Choroid plexus epithelial cell (primary cell): Measurements from ENCODE around the gene NPB.

Source experiments
- DNase-seq: peaks from one replicate; pipeline ENCODE4 v3.0.0-alpha.2; 2010; ENCODE audit warnings: low read depth
- H3K4me3 ChIP-seq: 2 replicates; pipeline ENCODE4 v1.5.1; 2011; ENCODE audit warnings: low read depth, mild to moderate bottlenecking, control low read depth, low read length, moderate library complexity
- TF ChIP-seq, protein P1 (sequence below): conservative IDR thresholded peaks from 2 replicates; pipeline ENCODE4 v1.5.1; 2011; ENCODE audit warnings: low read depth, mild to moderate bottlenecking, control low read depth, inconsistent platforms, low read length, moderate library complexity

Gene NPB

GRCh38 chr17:81885869-81886548, 16.0 kb upstream of the NPB start:
- H3K4me3 ChIP-seq = no peak overlapping the region
- TF ChIP-seq, protein P1, sequence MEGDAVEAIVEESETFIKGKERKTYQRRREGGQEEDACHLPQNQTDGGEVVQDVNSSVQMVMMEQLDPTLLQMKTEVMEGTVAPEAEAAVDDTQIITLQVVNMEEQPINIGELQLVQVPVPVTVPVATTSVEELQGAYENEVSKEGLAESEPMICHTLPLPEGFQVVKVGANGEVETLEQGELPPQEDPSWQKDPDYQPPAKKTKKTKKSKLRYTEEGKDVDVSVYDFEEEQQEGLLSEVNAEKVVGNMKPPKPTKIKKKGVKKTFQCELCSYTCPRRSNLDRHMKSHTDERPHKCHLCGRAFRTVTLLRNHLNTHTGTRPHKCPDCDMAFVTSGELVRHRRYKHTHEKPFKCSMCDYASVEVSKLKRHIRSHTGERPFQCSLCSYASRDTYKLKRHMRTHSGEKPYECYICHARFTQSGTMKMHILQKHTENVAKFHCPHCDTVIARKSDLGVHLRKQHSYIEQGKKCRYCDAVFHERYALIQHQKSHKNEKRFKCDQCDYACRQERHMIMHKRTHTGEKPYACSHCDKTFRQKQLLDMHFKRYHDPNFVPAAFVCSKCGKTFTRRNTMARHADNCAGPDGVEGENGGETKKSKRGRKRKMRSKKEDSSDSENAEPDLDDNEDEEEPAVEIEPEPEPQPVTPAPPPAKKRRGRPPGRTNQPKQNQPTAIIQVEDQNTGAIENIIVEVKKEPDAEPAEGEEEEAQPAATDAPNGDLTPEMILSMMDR = no peak
- DNase-seq = no peak

- DNase-seq = no peak
- TF ChIP-seq, protein P1 = no peak
- no peak overlapping the region for H3K4me3 ChIP-seq
These were observed 13.7 kb upstream of the NPB start for GRCh38 chr17:81888105-81888987.

DNA sequence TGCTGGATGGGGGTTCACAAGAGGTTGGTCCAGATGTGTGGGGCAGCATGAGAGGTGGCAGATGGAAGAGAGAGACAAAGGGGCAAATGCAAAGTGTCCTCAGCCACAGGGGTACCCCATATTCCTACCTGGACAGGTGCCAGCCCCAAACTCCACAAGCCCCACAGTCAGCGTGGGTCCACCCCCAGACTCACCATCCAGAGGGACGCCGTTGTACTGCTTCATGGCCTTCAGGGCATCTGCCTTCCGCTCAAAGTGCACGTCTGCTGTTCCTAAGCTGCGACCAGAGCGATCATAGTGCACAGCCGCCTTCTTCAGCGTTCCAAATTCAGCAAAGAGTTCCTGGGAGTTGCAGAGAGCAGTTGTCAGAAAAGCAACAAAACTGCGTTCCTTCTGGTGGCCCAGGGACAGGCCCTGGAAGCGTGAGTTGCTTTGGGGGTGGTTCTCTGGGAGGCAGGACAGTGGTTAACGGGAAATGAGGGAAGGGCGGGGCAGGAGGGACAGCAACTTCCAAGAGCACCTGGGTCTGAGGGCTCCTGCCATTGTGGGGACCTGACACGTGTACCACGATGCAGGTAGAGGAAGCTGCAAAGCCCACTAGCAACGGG, 12.9 kb upstream of the NPB start:
- TF ChIP-seq, protein P1 = no peak

GRCh38 chr17:81889602-81890001, 12.4 kb upstream of the NPB start:
- TF ChIP-seq, protein P1 = no peak
- H3K4me3 ChIP-seq = no peak overlapping the region
- no peak for DNase-seq

More for the DNA sequence above, 12.9 kb upstream of the NPB start:
- DNase-seq = no peak
- no peak overlapping the region for H3K4me3 ChIP-seq

GRCh38 chr17:81890447-81891302, 11.4 kb upstream of the NPB start:
- TF ChIP-seq, protein P1 = no peak
- no peak for DNase-seq
- peak overlapping the region; percentile 91 for H3K4me3 ChIP-seq

DNA sequence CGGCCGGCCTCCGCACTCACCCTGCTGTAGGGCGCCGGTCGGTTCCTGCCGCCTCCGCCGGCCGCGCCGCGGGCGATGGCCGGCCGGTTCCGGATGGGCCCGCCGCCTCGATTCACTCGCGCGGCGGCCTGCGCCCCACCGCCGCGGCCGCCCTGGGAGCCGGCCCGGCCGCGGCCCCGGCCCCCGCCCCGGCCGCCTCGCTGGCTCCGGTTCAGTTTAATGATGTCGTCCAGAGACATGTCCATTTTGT, 10.8 kb upstream of the NPB start:
- TF ChIP-seq, protein P1 = no peak
- DNase-seq = no peak
- peak overlapping the region; percentile 91 for H3K4me3 ChIP-seq
